ENCODE data around the gene TNFSF11.

TNFSF11 gene

GRCh38 chr13:42548731-42549551 lies 25.0 kb upstream of the TNFSF11 start:
- H3K27me3 ChIP-seq (ENCODE audit: control insufficient read depth, insufficient read depth, low read length), result no peaks in the 10 kb centered on the region
- H3K9me3 ChIP-seq (ENCODE audit: control insufficient read depth, low read length), result no peaks in the 10 kb centered on the region
- no peak overlapping the region for H3K4me2 ChIP-seq (ENCODE audit: low read length)
- H3K36me3 ChIP-seq (ENCODE audit: control insufficient read depth, insufficient read depth, low read length), result no peaks in the 10 kb centered on the region
- no peak overlapping the region for H2AFZ ChIP-seq
- H3K27ac ChIP-seq, result no peak overlapping the region
- H3K4me3 ChIP-seq (ENCODE audit: low read depth, low read length), result no peak overlapping the region
- no peak for TF ChIP-seq CTCF (IDR thresholded peaks at IDR 0.05)
- no peaks in the 10 kb centered on the region for H3K4me1 ChIP-seq
- no peaks in the 10 kb centered on the region for H3K79me2 ChIP-seq
- H3K9ac ChIP-seq, result no peak overlapping the region

GRCh38 chr13:42549552-42549936 lies 24.4 kb upstream of the TNFSF11 start:
- no peak overlapping the region for H3K27ac ChIP-seq
- no peaks in the 10 kb centered on the region for H3K4me1 ChIP-seq
- H3K27me3 ChIP-seq (ENCODE audit: control insufficient read depth, insufficient read depth, low read length), result no peaks in the 10 kb centered on the region
- no peaks in the 10 kb centered on the region for H3K9me3 ChIP-seq (ENCODE audit: control insufficient read depth, low read length)
- no peaks in the 10 kb centered on the region for H3K79me2 ChIP-seq
- H2AFZ ChIP-seq, result no peak overlapping the region
- no peak overlapping the region for H3K9ac ChIP-seq
- no peak overlapping the region for H3K4me3 ChIP-seq (ENCODE audit: low read depth, low read length)
- H3K36me3 ChIP-seq (ENCODE audit: control insufficient read depth, insufficient read depth, low read length), result no peaks in the 10 kb centered on the region
- no peak overlapping the region for H3K4me2 ChIP-seq (ENCODE audit: low read length)
- TF ChIP-seq CTCF (IDR thresholded peaks at IDR 0.05), result no peak

GRCh38 chr13:42551611-42552010 lies 22.3 kb upstream of the TNFSF11 start:
- H3K79me2 ChIP-seq, result no peaks in the 10 kb centered on the region
- no peaks in the 10 kb centered on the region for H3K4me1 ChIP-seq
- no peaks in the 10 kb centered on the region for H3K36me3 ChIP-seq (ENCODE audit: control insufficient read depth, insufficient read depth, low read length)
- H3K4me2 ChIP-seq (ENCODE audit: low read length), result no peak overlapping the region
- H2AFZ ChIP-seq, result no peak overlapping the region
- no peaks in the 10 kb centered on the region for H3K27me3 ChIP-seq (ENCODE audit: control insufficient read depth, insufficient read depth, low read length)
- H3K27ac ChIP-seq, result no peak overlapping the region
- H3K9ac ChIP-seq, result no peak overlapping the region
- no peaks in the 10 kb centered on the region for H3K9me3 ChIP-seq (ENCODE audit: control insufficient read depth, low read length)
- no peak overlapping the region for H3K4me3 ChIP-seq (ENCODE audit: low read depth, low read length)
- TF ChIP-seq CTCF (IDR thresholded peaks at IDR 0.05), result no peak

GRCh38 chr13:42553098-42554046 lies 20.6 kb upstream of the TNFSF11 start:
- no peak for TF ChIP-seq CTCF (IDR thresholded peaks at IDR 0.05)
- Histone ChIP-seq H3K4me2 (ENCODE audit: low read length) (no peak overlapping the region), H3K4me3 (ENCODE audit: low read depth, low read length) (no peak overlapping the region)

More at GRCh38 chr13:42553098-42554046, 20.6 kb upstream of the TNFSF11 start:
- no peaks in the 10 kb centered on the region for H3K79me2 ChIP-seq
- H3K9me3 ChIP-seq (ENCODE audit: control insufficient read depth, low read length), result no peaks in the 10 kb centered on the region
- no peaks in the 10 kb centered on the region for H3K4me1 ChIP-seq
- no peaks in the 10 kb centered on the region for H3K27me3 ChIP-seq (ENCODE audit: control insufficient read depth, insufficient read depth, low read length)
- no peak overlapping the region for H2AFZ ChIP-seq
- H3K36me3 ChIP-seq (ENCODE audit: control insufficient read depth, insufficient read depth, low read length), result no peaks in the 10 kb centered on the region
- H3K27ac ChIP-seq, result no peak overlapping the region
- no peak overlapping the region for H3K9ac ChIP-seq
